Measurements from ENCODE around the gene GABBR1.

- no peak for TF ChIP-seq EP300 (IDR thresholded peaks at IDR 0.05; ENCODE audit: low read depth)
- no peak for TF ChIP-seq CTCF (IDR thresholded peaks at IDR 0.05)
These were observed 48.2 kb downstream of the GABBR1 start, which contains the start of gene OR2H2 for GRCh38 chr6:29584821-29585220.
